HT1080 (cell line): ENCODE results near the gene SPEN. TPM values are rescaled to one million over a fixed set of nuclear protein-coding genes. Genes with fewer than 3 reads are reported as not detected.
"Not testable (repeated sequence)": the region's sequence is repeated elsewhere in the genome, so short reads cannot be mapped to it uniquely, and the experiment has no call there.

Source experiments
- DNase-seq: peaks from one replicate; pipeline ENCODE4 v3.0.0-alpha.2; 2015; ENCODE audit warnings: low read depth
- polyA plus RNA-seq, 2 experiments: library from polyadenylated mRNA; depleted of rRNA; stranded (reverse); fragments of >200 nt; gene quantifications; 2 replicates each; pipeline ENCODE4 v1.2.3, GENCODE V29; 2015
- total RNA-seq: library from RNA; depleted of rRNA; stranded (reverse); fragments of >200 nt; shearing (Covaris generic); gene quantifications from 2 replicates; pipeline ENCODE4 v1.2.3, GENCODE V29; 2014; rRNA removed

SPEN gene, protein sequence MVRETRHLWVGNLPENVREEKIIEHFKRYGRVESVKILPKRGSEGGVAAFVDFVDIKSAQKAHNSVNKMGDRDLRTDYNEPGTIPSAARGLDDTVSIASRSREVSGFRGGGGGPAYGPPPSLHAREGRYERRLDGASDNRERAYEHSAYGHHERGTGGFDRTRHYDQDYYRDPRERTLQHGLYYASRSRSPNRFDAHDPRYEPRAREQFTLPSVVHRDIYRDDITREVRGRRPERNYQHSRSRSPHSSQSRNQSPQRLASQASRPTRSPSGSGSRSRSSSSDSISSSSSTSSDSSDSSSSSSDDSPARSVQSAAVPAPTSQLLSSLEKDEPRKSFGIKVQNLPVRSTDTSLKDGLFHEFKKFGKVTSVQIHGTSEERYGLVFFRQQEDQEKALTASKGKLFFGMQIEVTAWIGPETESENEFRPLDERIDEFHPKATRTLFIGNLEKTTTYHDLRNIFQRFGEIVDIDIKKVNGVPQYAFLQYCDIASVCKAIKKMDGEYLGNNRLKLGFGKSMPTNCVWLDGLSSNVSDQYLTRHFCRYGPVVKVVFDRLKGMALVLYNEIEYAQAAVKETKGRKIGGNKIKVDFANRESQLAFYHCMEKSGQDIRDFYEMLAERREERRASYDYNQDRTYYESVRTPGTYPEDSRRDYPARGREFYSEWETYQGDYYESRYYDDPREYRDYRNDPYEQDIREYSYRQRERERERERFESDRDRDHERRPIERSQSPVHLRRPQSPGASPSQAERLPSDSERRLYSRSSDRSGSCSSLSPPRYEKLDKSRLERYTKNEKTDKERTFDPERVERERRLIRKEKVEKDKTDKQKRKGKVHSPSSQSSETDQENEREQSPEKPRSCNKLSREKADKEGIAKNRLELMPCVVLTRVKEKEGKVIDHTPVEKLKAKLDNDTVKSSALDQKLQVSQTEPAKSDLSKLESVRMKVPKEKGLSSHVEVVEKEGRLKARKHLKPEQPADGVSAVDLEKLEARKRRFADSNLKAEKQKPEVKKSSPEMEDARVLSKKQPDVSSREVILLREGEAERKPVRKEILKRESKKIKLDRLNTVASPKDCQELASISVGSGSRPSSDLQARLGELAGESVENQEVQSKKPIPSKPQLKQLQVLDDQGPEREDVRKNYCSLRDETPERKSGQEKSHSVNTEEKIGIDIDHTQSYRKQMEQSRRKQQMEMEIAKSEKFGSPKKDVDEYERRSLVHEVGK (N-terminal part only)
- 13.7 and 15.3 TPM in 2 replicates for total RNA-seq
- polyA plus RNA-seq (2015; cell fraction: cytosol; rRNA removed), result 10.3 and 11.1 TPM in 2 replicates
- 31.5 and 32.8 TPM in 2 replicates for polyA plus RNA-seq (2015; cell fraction: nucleus; rRNA removed)

DNA sequence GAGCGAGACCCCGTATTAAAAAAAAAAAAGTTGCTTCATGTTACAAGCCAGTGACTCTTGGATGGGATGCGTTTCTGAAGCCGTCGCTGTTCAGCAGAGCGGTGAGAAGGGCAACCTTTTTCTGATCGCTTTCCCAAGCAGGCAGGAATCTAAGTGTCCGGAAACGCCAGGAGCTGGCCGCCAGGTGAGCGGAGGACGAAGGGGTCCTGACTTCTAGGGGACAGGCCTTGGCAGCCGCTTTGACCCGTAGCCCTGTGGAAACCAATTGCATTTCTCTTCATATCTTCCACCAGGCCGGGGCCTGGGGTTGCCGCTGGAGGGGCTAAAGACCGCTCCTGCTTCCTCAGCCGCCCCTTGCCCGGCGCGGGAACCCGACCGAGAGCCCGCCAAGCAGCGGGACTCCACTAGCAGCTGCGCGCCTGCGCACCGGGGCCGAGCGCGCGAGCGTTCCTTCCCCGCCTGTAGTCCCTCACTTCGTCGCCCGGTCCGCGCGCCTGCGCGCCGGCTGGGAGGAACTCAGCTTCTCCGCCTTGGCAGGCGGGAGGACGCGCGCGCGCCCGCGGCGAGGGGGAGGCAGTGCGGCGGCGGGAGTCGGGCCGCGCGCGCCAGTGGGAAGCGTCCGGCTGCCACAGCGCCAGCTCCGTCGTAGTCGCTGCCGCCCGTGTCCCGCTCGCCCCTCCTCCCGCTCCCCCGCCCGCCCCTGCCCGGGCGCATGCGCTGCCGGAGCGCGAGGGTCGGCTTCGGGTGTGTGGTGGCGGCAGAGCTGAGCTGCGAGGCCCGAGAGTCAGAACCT, at the start of gene SPEN:
Gene SPEN, plus strand, starts transcription at position 608 of the 793 bp plus-strand sequence. CDS start 361 bp downstream, outside the sequence.
- DNase-seq, result peak; percentile 96

DNA sequence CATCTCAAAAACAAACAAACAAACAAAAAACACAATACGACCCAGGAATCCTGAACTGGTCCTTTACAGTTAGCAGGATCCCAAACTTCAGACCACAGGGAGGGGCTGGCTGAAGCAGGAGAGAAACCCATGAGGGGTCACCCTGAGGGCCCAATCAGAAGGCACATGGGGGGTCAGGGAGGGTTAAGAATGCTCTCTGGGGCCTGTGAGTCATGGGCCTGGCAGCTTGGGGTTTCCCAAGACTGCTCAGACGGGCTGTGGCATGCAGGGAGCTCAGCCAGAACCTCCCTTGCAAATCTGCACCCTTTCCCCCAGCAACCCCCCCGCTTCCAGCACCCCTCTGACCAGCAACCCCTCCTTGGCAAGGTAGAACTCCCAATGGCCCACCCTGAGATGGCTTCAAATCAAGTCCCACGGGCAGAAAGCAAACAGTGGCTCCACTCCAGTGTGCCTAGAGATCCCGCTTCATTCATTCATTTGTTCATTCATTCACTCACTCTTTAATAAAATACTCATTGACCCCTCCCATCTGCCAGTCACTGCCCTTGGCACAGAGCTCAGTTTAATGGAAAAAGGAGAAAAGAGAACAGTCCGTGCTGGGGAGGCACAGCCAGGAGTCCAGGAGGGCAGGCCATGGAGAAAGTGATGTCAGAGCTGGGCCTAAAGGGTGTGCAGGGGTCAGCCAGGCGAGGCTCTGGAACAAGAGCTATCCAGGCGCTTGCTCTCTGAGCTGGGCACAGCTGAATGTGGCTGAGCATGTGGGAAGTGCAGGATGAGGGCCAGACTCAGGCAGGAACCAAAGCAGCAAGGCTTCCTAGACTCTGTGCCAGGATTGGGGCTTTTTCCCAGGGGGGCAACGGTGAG, 48.3 kb upstream of the SPEN start:
- peak; percentile 95 for DNase-seq

DNA sequence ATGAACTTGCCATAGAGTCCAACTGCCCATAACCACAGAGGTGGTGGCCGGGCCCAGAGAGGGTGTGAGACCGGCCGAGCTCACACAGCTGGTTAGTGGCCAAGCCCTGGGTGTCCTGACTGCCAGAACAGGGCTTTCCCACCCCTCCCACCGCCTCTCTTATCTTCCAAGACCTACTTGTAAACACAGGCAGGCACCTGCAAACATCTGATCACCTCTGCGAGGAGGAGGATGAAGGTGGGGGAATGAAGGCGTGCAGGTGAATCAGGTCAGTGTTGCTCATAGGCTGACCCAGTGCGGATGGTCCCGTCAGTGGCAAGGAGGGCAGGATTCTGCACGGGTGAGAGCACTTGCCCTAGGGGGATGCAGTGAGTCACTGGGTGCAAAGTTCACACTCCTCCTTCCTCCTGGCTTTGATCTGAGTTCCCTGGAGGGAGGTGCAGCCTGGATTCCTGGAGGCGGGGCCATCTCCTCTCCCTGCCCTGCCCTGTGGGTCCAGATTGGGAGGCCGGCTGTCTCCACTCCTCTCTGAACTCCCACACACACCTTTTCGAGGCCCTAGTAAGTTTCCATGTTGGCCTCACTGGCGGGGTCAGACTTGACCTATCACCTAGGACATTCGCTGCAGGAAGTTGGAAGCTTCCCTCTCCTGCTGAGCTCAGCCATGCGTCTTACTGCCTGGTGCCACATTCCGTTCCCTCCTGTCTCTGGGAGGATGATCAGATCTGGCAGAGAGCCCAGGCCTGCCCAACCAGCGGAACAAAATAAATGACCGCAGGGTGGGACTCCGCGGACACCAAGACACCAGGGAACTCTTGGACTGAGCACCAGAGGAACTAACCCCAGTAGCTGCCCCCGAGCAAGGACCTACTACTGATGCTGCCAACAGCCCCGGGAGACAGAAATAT, 47.3 kb upstream of the SPEN start:
- peak; percentile 86 for DNase-seq

DNA sequence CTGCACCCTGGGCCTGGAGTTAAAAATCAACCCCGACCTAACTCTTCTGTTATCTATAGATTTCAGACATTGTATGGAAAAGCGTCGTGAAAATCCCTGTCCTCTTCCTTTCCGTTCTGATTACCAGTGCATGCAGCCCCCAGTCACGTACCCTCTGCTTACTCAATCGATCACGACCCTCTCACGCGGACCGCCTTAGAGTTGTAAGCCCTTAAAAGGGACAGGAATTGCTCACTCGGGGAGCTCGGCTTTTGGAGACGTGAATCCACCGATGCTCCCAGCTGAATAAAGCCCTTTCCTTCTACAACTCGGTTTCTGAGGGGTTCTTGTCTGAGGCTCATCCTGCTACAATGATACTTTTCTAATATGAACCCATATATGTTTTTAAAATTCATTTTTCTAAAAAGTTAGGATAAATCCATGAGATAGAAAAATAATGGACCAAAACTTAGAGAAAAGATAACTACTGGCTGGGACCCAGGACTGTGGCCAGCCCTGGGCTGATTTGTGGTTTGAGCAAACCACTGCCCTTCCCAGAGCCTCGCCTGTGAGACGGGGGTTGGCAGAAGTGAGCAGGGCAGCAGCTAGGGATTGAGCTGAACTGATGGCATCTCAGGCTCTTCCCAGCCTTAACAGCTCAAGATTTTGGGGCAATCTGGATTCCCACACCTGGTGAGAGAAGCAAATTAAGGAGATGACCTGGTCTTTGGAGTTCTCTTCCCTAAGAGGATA, 45.1 kb upstream of the SPEN start:
- DNase-seq, result peak; percentile 54

DNA sequence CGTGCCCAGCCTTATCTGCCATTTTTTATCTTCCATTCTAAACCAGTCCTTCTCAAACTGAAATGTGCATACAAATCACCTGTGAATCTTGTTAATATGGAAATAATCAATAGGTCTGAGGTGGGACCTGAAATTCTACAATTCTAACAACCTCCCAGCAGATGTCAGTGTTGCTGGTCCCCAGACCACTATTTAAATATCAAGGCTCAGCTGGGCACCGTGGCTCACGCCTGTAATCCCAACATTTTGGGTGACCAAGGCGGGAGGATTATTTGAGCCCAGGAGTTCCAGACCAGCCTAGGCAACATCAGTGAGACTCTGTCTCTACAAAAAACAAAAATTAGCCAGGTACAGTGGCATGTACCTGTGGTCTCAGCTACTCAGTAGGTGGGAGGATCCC, 44.1 kb upstream of the SPEN start:
- DNase-seq, result no peak

DNA sequence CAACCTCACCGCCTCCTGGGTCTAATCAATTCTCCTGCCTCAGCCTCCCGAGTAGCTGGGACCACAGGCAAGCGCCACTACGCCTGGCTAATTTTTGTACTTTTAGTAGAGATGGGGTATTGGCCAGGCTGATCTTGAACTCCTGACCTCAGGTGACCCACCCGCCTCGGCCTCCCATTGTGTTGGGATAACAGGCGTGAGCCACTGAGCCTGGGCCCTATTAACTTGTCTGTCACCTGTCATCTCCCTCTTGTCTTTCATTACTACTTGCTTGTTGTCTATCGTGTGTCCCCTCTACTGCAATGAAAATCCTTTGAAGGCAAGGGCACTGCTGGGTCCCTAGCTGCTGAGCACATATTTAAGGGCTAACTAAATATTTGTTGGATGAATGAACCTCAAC, 43.4 kb upstream of the SPEN start:
- DNase-seq, result no peak

DNA sequence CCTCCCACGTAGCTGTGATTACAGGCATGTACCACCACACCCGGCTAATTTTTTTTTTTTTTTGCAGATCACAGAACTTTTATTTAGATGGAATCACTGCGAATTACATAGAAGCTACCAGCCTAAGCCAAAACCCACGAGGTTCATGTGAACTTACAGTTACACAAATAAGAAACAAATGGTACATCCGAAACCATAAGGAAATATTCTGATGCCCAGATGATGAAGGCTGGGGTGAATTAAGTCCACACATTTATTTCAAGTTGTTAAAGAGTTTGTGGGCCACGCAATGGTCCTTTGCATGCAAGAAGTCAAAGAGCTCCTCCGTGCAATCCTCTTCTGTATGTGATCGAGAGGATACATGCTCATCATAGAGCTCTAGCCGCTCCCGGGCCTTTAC, 40.4 kb upstream of the SPEN start:
- DNase-seq, result no peak

DNA sequence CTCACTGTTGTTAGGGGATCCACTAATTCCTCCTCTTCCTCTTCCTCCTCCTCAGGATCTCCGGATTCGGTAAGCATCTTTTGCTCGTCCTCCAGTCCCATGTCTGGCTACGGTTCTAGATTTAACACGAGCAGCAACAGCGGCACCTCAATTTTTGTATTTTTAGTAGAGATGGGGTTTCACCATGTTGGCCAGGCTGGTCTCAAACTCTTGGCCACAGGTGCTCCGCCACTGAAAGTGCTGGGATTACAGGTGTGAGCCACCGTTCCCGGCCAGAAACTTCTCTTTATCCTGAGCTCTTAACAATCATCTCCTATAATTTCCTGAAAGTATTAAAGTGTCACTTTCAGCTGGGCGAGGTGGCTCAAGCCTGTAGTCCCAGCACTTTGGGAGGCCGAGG, 40.0 kb upstream of the SPEN start, which contains the start of gene UQCRHL:
Gene UQCRHL, minus strand, starts transcription at position 101 of the 400 bp plus-strand sequence. Its CDS starts 0 bp downstream, at position 101.
- DNase-seq, result not testable (repeated sequence)

DNA sequence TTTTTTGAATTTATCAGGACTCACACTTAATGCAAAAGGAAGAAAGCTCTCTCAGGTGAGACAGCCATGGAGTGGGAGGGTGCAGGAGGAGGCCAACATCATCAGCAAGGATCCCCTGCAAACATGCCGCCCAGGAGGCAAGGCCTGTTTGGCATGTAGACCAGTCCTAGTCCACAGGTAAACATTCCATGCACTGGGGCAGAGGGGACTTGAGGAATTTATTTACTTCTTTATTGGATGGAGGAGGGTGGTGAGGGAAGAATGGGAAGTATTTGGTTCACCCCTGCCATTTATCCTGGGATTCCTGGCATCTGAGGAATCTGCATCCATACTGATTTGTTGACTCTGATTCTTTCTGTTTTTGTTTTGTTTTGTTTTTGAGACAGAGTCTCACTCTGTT, 38.6 kb upstream of the SPEN start:
- DNase-seq, result no peak

DNA sequence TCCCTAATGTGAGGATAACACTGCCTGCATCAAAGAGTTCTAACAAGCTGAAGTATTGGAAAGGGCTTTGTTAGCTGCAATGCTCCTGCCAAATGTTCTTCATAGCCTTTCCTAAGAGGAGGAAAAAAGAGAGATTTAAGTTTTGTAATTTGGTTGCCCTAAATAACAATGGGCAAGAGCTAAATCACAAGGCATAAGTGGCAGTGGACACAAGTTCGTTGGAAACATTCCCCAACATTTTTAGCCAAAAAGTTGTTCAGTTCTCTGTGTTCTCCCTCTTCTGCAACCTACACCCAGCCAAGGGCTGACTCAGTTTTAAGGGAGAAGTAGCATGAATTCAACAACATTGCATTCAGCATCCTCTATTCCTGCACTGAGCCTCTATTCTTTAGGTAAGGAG, 37.4 kb upstream of the SPEN start:
- no peak for DNase-seq

DNA sequence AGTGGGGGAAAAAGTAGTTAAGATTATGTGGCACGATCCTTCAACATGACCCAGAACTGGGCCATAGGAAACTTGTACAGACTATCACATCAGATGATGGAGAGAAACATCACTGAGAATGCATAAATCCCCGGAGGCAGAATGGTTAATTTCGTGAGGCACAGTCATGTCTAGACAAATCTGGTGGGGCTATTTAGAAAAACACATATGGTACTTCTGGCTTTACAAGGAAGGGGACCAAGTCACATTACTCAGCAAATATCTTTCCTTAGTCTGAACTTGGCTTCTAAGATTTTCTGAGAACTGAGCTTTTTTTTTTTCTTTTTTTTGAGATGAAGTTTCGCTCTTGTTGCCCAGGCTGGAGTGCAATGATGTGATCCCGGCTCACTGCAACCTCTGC, 30.8 kb upstream of the SPEN start:
- no peak for DNase-seq

DNA sequence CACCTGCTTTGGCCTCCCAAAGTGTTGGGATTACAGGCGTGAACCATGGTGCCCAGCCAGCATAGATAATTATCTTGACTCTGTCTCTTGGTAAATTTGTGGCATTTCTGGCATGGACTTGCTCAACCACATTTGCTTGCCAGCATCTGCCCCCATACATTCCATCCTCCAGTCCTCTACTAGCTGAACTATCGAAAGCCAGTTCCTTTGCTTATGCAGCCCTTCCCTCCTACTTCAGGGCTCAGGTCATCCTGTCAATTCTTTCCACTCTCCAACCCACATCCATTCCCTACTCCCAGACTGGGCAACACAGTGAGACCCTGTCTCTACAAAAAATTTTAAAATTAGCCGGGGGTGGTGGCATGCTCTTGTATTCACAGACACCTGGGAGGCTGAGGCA, 27.0 kb upstream of the SPEN start:
- peak; percentile 17 for DNase-seq

DNA sequence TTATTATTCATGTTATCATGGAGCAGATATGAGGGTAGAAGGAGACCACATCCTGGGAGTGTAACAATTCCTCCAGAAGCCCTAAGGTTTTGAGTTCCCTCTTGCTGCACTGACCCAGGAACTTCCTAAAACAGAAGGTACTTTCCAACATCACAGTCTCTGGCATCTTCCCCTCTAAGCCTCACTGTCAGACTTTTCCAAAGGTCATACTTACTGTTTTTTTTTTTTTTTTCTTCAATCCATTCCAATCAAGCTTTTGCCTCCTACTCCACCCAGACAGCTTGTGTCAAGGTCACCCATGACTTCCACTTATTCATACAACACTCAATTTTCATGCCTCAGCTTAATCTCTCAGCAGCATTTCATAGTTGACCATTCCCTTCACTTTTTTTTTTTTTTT, 21.7 kb upstream of the SPEN start:
- DNase-seq, result no peak

DNA sequence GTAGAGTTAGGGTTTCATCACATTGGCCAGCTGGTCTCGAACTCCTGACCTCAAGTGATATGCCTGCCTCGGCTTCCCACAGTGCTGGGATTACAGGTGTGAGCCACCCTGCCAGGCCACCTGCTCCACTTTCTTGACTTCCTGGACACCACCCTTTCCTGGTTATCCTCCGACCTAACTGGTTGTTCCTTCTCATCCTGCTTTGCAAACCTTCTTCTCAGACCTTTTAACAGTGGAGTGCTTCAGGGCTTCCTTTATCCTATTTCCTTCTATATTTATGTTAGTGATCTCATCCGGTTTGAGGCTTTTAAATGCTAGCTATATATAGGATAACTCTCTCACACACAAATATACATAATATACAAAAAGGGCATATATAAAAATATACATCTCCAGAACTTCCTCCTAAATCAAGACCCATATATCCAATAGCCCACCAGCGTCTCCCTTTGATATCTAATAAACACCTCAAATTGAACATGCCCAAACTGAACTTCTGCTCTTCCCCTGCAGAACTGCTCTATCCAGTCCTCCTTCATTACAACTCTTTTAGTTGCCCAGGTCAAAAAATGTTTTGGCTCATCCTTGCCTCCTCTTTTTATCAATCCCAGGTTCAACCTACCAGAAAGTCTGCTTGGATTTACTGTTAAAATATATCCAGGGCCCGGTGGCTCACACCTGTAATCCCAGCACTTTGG, 20.5 kb upstream of the SPEN start:
- no peak for DNase-seq

DNA sequence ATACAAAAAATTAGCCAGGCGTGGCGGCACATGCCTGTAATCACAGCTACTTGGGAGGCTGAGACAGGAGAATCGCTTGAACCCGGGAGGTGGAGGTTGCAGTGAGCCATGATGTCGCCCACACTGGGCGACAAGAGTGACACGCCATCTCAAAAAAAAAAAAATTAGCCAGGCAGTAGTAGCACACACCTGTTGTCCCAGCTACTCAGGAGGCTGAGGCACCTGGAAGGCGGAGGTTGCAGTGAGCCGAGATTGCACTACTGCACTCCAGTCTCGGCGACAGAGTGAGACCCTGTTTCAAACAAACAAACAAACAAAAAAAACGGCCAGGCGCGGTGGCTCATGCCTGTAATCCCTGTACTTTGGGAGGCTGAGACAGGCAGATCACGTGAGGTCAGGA, 19.9 kb upstream of the SPEN start:
- DNase-seq, result not testable (repeated sequence)

DNA sequence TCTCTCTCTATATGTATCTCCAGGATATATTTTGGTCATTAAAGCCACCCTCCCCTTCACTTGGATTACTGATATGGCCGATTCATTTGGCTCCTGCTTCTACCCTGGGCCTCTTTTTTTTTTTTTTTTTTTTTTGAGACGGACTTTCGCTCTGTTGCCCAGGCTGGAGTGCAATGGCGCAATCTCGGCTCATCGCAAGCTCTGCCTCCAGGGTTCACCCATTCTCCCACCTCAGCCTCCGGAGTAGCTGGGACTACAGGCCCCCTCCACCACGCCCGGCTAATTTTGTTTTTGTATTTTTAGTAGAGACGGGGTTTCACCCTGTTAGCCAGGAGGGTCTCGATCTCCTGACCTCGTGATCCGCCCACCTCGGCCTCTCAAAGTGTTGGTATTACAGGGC, 18.6 kb upstream of the SPEN start:
- DNase-seq, result not testable (repeated sequence)

DNA sequence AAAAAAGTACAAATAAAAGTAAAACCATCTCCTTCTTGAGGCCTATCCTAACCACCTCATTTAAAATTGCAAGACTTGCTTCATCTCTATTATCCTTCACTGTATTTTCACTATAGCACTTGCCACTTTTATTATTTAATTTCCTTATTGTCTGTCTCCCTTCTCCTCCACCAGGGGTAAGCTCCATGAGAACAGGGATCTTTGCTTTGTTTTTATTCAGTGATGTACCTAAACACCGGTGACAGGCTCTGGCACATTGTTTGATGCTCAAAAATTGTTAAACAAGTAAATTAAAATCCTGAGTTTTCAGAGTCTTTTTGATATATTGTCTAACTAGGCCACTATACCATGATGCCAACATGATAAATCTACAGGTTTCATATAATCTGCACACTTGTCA, 17.2 kb upstream of the SPEN start:
- DNase-seq, result no peak
